BLaER1 treated with 17β-estradiol and CSF1 and Interleukin-3, amounts not matched to agents 10 nM and 100 nM (cell line): Measurements from ENCODE around the gene MTHFD1L.

ENCODE experiments used
- H3K27ac ChIP-seq, 11 experiments: shearing (Covaris generic); formaldehyde crosslinking; 2 replicates each; pipeline ENCODE4 v1.8.1; 2022
- H3K27me3 ChIP-seq, 11 experiments: shearing (Covaris generic); formaldehyde crosslinking; 2 replicates each; pipeline ENCODE4 v1.8.1; 2022
- H3K36me3 ChIP-seq, 11 experiments: shearing (Covaris generic); formaldehyde crosslinking; 2 replicates each; pipeline ENCODE4 v1.8.1; 2022
- H3K4me1 ChIP-seq, 10 experiments: shearing (Covaris generic); formaldehyde crosslinking; 2 replicates each; pipeline ENCODE4 v1.8.1; 2022
- H3K4me2 ChIP-seq, 11 experiments: shearing (Covaris generic); formaldehyde crosslinking; 2 replicates each; pipeline ENCODE4 v1.8.1; 2022
- H3K4me3 ChIP-seq, 10 experiments: shearing (Covaris generic); formaldehyde crosslinking; 2 replicates each; pipeline ENCODE4 v1.8.1; 2022
- H3K9ac ChIP-seq, 11 experiments: shearing (Covaris generic); formaldehyde crosslinking; 2 replicates each; pipeline ENCODE4 v1.8.1; 2022
- H3K9me3 ChIP-seq, 11 experiments: shearing (Covaris generic); formaldehyde crosslinking; replicated peaks in 1 of 11; 2 replicates each; pipeline ENCODE4 v1.8.1; 2022
- H4K20me1 ChIP-seq, 11 experiments: shearing (Covaris generic); formaldehyde crosslinking; 2 replicates each; pipeline ENCODE4 v1.8.1; 2022
- Cebpa-rat ChIP-seq, 11 experiments: shearing (Covaris generic); IDR thresholded peaks; 2 replicates each; pipeline ENCODE4 v1.8.1; 2022

The MTHFD1L gene

DNA sequence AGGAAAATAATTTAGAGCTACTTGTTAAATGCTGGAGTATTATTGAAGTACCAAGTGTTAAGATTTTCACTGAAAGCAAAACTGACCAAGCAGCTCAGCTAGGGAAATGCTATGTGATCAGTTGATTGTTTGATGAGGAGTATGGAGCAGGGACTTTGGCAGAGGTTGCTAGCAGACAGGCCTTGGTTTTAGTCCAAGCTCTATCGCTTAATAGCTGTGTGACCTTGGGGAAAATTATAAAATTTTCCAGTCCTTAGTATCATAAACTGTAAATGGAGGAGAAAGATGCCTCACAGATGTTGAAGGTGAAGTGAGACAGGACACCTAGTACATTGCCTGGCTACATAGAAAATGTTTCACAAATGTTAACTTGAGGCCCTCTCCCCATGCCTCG lies 136.6 kb downstream of the MTHFD1L start:
- peak overlapping the region in 3 of 11 experiments; percentile 14 to 35 (median 18); a peak in 3 of 22 replicates for H3K27ac ChIP-seq
- peaks cover 0 to 8% (median 0%) of the 10 kb centered on the region in 11 experiments; a peak in 2 of 22 replicates for H4K20me1 ChIP-seq

DNA sequence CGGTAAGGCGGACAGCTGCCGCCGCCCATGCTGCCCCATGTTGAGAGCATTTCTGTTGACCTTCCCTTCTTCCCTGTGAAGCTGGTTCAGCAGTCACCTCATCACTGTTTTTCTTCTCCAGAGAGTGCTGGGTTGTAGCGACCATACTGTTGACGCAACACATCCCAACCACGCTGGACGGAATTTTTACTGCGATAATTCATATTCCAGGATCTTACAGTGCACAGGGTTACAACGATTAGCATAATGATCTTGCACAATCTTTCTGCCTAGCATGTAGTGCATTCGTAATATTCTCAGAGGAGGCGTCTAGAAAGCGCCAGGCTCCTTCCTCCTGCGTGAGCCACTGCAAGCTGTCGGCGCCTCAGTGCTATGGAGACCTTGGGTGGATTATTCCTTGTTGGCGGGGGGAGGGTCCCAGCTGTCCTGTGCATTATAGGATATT lies 137.0 kb downstream of the MTHFD1L start:
- H4K20me1 ChIP-seq, result peaks cover 0 to 8% (median 0%) of the 10 kb centered on the region in 11 experiments; a peak in 2 of 22 replicates
- H3K27me3 ChIP-seq, result no peaks in the 10 kb centered on the region
- H3K9ac ChIP-seq, result no peak overlapping the region
- no peak overlapping the region for H3K4me3 ChIP-seq
- H3K36me3 ChIP-seq, result peaks cover 9 to 55% (median 37%) of the 10 kb centered on the region in 11 experiments; a peak in 21 of 22 replicates
- H3K4me1 ChIP-seq, result peaks cover 4 to 91% (median 47%) of the 10 kb centered on the region in 10 experiments; a peak in 17 of 20 replicates
- H3K9me3 ChIP-seq, result 0 out of 22 replicates have a peak, but pooled peaks cover 0 to 12% (median 0%) of the 10 kb centered on the region in 11 experiments
- H3K27ac ChIP-seq, result peak overlapping the region in 2 of 11 experiments; percentile 18 to 93; a peak in 1 of 22 replicates
- peak in 1 of 11 experiments; percentile 26; a peak in 2 of 22 replicates for TF ChIP-seq Cebpa-rat (IDR thresholded peaks at IDR 0.05)
- H3K4me2 ChIP-seq, result peak overlapping the region in 2 of 11 experiments; percentile 76 to 82; a peak in 2 of 22 replicates

More for the DNA sequence above, 136.6 kb downstream of the MTHFD1L start:
- peaks cover 4 to 87% (median 46%) of the 10 kb centered on the region in 10 experiments; a peak in 17 of 20 replicates for H3K4me1 ChIP-seq
- H3K36me3 ChIP-seq, result peaks cover 14 to 55% (median 37%) of the 10 kb centered on the region in 11 experiments
- H3K4me3 ChIP-seq, result no peak overlapping the region
- peak overlapping the region in 3 of 11 experiments; percentile 55 to 82 (median 76); a peak in 4 of 22 replicates for H3K4me2 ChIP-seq
- no peak for TF ChIP-seq Cebpa-rat (IDR thresholded peaks at IDR 0.05)
- H3K9me3 ChIP-seq, result 0 out of 22 replicates have a peak, but pooled peaks cover 0 to 12% (median 0%) of the 10 kb centered on the region in 11 experiments
- H3K27me3 ChIP-seq, result no peaks in the 10 kb centered on the region
- no peak overlapping the region for H3K9ac ChIP-seq

DNA sequence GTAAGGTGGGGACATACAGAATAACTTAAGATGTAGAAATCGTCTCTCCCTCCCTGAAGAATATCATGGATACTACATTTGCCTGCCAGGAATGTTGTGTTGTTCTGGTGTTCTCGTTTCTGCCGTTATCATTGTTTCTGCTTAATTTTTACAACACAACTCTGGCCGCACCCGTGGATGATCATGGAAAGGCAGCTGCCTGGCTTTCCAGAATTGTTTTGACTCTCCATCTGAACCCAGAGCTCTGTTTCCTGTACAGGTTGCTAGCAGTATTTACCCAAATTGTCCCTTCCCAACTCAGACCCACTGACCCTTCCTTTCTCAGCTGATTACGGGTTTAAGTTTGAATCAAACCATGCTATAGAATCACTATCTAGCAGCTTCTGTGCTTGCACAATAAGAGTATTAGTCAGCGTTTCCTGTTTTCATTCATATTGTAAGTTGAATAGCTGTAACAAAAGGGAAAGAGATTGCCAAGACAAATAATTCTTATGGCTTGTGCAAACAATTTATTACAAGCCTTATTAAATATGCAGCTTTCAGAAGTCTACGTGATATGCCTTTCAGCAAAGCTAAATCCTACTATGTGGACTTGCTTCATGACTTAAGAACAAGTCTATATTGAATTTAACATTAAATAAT lies 139.0 kb downstream of the MTHFD1L start:
- peak in 7 of 11 experiments; percentile 47 to 94 (median 69); a peak in 12 of 22 replicates for TF ChIP-seq Cebpa-rat (IDR thresholded peaks at IDR 0.05)
- Histone ChIP-seq H3K27ac (peak overlapping the region; percentile 8 to 93 (median 85); a peak in 21 of 22 replicates), H3K4me2 (peak overlapping the region in 10 of 11 experiments; percentile 38 to 84 (median 78); a peak in 19 of 22 replicates), H4K20me1 (peaks cover 0 to 8% (median 0%) of the 10 kb centered on the region in 11 experiments; a peak in 1 of 22 replicates), H3K36me3 (peaks cover 11 to 55% (median 42%) of the 10 kb centered on the region in 11 experiments; a peak in 20 of 22 replicates), H3K27me3 (no peaks in the 10 kb centered on the region), H3K9ac (peak overlapping the region in 8 of 11 experiments; percentile 31 to 76 (median 66); a peak in 15 of 22 replicates), H3K9me3 (0 out of 22 replicates have a peak, but pooled peaks cover 0 to 12% (median 0%) of the 10 kb centered on the region in 11 experiments), H3K4me3 (peak overlapping the region in 2 of 10 experiments; percentile 18 to 41; a peak in 4 of 20 replicates), H3K4me1 (peaks cover 4 to 80% (median 47%) of the 10 kb centered on the region in 10 experiments; a peak in 17 of 20 replicates)

DNA sequence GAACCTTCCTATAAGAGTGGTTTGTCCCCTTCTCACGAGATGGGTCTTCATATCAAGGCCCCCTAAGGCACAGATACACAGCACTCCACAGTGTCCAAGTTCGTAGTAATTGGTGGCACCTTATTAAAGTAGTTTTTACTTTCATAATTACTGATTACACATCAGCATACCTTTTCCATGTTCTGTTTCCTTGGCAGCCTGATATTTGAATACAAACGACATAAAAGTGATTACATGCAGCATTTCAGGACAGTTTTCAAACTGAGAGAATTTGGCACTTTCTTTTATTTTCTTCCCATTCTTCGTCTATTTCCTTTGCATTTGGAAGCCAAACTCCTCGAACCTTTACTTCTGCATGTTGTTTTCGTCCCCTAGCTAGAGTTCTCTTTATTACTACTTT lies 139.7 kb downstream of the MTHFD1L start:
- Histone ChIP-seq H3K36me3 (peaks cover 18 to 61% (median 49%) of the 10 kb centered on the region in 11 experiments; a peak in 20 of 22 replicates), H3K27ac (peak overlapping the region; percentile 8 to 93 (median 85); a peak in 20 of 22 replicates), H3K4me3 (no peak overlapping the region; a peak in 1 of 20 replicates), H3K4me1 (peaks cover 4 to 73% (median 46%) of the 10 kb centered on the region in 10 experiments; a peak in 17 of 20 replicates), H4K20me1 (peaks cover 0 to 8% (median 0%) of the 10 kb centered on the region in 11 experiments; a peak in 1 of 22 replicates), H3K4me2 (peak overlapping the region in 10 of 11 experiments; percentile 38 to 84 (median 78); a peak in 19 of 22 replicates), H3K9me3 (0 out of 22 replicates have a peak, but pooled peaks cover 0 to 12% (median 0%) of the 10 kb centered on the region in 11 experiments), H3K9ac (peak overlapping the region in 7 of 11 experiments; percentile 54 to 76 (median 69); a peak in 13 of 22 replicates), H3K27me3 (no peaks in the 10 kb centered on the region)
- no peak for TF ChIP-seq Cebpa-rat (IDR thresholded peaks at IDR 0.05)

DNA sequence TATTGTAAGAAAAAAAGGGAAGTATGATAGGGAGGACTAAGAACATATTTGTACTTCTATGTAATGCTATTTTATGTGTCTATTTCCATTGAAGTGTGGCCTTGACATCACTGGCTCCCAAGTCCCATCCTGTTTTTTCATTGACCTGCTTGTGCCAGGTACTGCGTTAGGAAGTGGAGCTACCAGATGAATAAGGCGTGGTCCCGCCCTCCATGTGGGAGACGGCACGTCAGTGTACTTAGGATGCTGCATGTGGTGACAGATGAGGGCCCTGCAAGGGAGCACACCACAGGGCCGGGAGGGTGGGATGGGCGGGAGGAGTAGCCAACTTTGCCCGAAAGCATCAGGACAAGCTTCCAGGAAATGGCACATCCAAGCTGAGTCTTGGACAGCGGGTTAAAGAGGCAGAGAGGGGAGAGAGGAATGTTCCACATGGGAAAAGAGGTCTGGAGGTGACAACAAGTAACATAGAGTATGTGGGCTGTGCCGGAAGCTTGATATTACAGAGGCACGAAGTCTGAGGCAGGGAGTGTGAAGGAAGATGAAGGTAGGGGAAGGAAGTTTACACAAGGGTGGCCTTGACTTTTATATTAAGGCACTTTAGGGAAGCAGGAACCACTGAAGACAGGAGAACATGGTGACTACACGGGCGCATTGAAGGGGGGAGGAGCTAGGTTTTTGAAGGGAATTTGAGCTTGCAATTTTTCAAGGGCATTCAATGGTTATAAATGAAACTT lies 140.6 kb downstream of the MTHFD1L start:
- Histone ChIP-seq H4K20me1 (peaks cover 0 to 8% (median 0%) of the 10 kb centered on the region in 11 experiments; a peak in 1 of 22 replicates), H3K27me3 (no peaks in the 10 kb centered on the region), H3K4me2 (peak overlapping the region in 10 of 11 experiments; percentile 28 to 84 (median 78); a peak in 18 of 22 replicates), H3K27ac (peak overlapping the region in 9 of 11 experiments; percentile 65 to 93 (median 87); a peak in 16 of 22 replicates), H3K9me3 (0 out of 22 replicates have a peak, but pooled peaks cover 0 to 12% (median 0%) of the 10 kb centered on the region in 11 experiments), H3K4me3 (no peak overlapping the region), H3K4me1 (peaks cover 4 to 65% (median 46%) of the 10 kb centered on the region in 10 experiments; a peak in 17 of 20 replicates), H3K9ac (peak overlapping the region in 2 of 11 experiments; percentile 16 to 76; a peak in 3 of 22 replicates), H3K36me3 (peaks cover 23 to 70% (median 53%) of the 10 kb centered on the region in 11 experiments; a peak in 21 of 22 replicates)
- TF ChIP-seq Cebpa-rat (IDR thresholded peaks at IDR 0.05), result no peak

DNA sequence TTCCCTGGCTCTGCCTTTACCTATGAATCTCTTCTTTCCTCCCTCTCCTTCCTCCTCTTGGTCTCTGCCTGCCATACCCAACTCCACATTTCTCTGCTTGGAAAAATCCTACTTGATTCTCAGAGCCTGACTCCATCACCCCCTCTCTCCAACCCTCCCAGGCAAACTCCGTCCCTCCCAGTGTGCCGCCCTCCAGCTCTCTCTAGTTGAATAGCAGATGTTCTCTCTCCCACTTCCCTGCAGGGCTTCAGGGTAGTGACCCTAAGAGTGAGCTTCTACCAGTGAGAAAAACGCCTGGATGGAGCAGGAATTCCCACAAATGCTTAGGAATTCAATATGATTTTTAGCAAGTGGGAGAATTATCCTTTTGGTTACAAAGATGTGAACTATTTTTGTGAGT lies 141.6 kb downstream of the MTHFD1L start:
- Histone ChIP-seq H3K36me3 (peaks cover 29 to 70% (median 56%) of the 10 kb centered on the region in 11 experiments; a peak in 21 of 22 replicates), H3K27me3 (no peaks in the 10 kb centered on the region), H3K9me3 (0 out of 22 replicates have a peak, but pooled peaks cover 0 to 11% (median 0%) of the 10 kb centered on the region in 11 experiments), H3K4me2 (peak overlapping the region in 7 of 11 experiments; percentile 74 to 84 (median 79); a peak in 11 of 22 replicates), H3K9ac (no peak overlapping the region), H4K20me1 (peaks cover 0 to 4% (median 0%) of the 10 kb centered on the region in 11 experiments; a peak in 1 of 22 replicates), H3K4me1 (peaks cover 4 to 59% (median 44%) of the 10 kb centered on the region in 10 experiments; a peak in 17 of 20 replicates), H3K4me3 (no peak overlapping the region), H3K27ac (peak overlapping the region in 7 of 11 experiments; percentile 25 to 93 (median 87); a peak in 8 of 22 replicates)
- TF ChIP-seq Cebpa-rat (IDR thresholded peaks at IDR 0.05), result no peak

DNA sequence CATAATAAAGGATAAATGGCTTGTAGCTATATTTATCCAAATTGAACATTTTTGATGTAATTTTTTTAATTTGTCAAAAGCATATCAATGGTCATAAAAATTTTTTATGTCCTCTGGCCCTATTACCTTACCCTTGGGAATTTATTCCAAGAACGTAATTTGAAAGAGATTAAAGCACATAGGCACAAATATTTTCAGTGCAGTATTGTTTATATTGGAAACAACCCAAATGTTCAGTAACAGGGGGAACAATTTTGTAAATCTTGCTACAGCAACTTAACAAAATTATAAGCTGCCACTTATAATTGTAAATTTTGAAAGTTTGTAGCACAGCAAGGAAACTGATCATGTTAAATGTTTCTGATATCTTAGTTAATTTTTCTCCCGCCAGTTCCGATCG lies 142.4 kb downstream of the MTHFD1L start:
- Histone ChIP-seq H3K4me1 (peaks cover 4 to 59% (median 40%) of the 10 kb centered on the region in 10 experiments; a peak in 17 of 20 replicates), H4K20me1 (peaks cover 0 to 7% (median 0%) of the 10 kb centered on the region in 11 experiments; a peak in 1 of 22 replicates), H3K27me3 (no peaks in the 10 kb centered on the region), H3K9me3 (0 out of 22 replicates have a peak, but pooled peaks cover 0 to 3% (median 0%) of the 10 kb centered on the region in 11 experiments), H3K4me3 (no peak overlapping the region), H3K36me3 (peaks cover 23 to 70% (median 56%) of the 10 kb centered on the region in 11 experiments; a peak in 21 of 22 replicates), H3K27ac (no peak overlapping the region), H3K9ac (no peak overlapping the region), H3K4me2 (no peak overlapping the region)
- TF ChIP-seq Cebpa-rat (IDR thresholded peaks at IDR 0.05), result no peak
